Adrenal gland (tissue), 5 donors: ENCODE data around the gene LBX2.

Source experiments
- POLR2A ChIP-seq, 2 donors: fragments of 450-650 bp; IDR thresholded peaks; one replicate each; pipeline ENCODE4 v1.6.1; 2017; ENCODE audit warnings: antibody characterized with exemption in 2 of 2, mild to moderate bottlenecking in 2 of 2, moderate library complexity in 1 of 2
- TF ChIP-seq, protein P1 (sequence below), 6 experiments: fragments of 450-650 bp in 4 of 6; fragments of 200-600 bp in 2 of 6; sonication (generic) in 1 of 6; IDR thresholded peaks; 1 replicate in 5 of 6; 2 replicates in 1 of 6; pipeline versions ENCODE4 v1.5.1 to v1.8.0; 2016 to 2021; ENCODE audit warnings: antibody characterized with exemption in 6 of 6, mild to moderate bottlenecking in 2 of 6, moderate library complexity in 1 of 6
- donor health status: DM: no; HTN: no; CAD: no.

GRCh38 chr2:74462786-74463105 lies 36.7 kb downstream of the LBX2 start:
- TF ChIP-seq, protein P1, sequence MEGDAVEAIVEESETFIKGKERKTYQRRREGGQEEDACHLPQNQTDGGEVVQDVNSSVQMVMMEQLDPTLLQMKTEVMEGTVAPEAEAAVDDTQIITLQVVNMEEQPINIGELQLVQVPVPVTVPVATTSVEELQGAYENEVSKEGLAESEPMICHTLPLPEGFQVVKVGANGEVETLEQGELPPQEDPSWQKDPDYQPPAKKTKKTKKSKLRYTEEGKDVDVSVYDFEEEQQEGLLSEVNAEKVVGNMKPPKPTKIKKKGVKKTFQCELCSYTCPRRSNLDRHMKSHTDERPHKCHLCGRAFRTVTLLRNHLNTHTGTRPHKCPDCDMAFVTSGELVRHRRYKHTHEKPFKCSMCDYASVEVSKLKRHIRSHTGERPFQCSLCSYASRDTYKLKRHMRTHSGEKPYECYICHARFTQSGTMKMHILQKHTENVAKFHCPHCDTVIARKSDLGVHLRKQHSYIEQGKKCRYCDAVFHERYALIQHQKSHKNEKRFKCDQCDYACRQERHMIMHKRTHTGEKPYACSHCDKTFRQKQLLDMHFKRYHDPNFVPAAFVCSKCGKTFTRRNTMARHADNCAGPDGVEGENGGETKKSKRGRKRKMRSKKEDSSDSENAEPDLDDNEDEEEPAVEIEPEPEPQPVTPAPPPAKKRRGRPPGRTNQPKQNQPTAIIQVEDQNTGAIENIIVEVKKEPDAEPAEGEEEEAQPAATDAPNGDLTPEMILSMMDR (IDR thresholded peaks at IDR 0.05) = no peak
- no peak for TF ChIP-seq POLR2A (IDR thresholded peaks at IDR 0.05)
